C1 segment of cervical spinal cord (tissue), 14 donors: ENCODE measurements around the gene PTPN23.

Experiments
- DNase-seq, 14 donors: peaks; one replicate each; lab custom pipeline; 2025; lab: John Stamatoyannopoulos, UW

PTPN23 gene

GRCh38 chr3:47370887-47371697, 9.7 kb upstream of the PTPN23 start:
- DNase-seq, result peak in 1 of 14 donors; percentile 4

GRCh38 chr3:47374587-47374986, 6.2 kb upstream of the PTPN23 start:
- no peak for DNase-seq

- DNase-seq, result no peak
These were observed 4.4 kb upstream of the PTPN23 start for GRCh38 chr3:47376393-47376792.

GRCh38 chr3:47377186-47377585, 3.6 kb upstream of the PTPN23 start:
- DNase-seq, result no peak

GRCh38 chr3:47378869-47379268, 2.0 kb upstream of the PTPN23 start:
- DNase-seq, result no peak

GRCh38 chr3:47379411-47379899, 1.4 kb upstream of the PTPN23 start:
- DNase-seq, result no peak

- DNase-seq, result peak in 1 of 14 donors; percentile 36
These were observed 708 bp upstream of the PTPN23 start for GRCh38 chr3:47380026-47380600.

- DNase-seq, result peak in 10 of 14 donors; percentile 57 to 86 (median 76)
These were observed 716 bp downstream of the PTPN23 start for GRCh38 chr3:47381317-47382157.

GRCh38 chr3:47384425-47384824, 3.6 kb downstream of the PTPN23 start:
- no peak for DNase-seq

- no peak for DNase-seq
These were observed 4.2 kb downstream of the PTPN23 start for GRCh38 chr3:47385007-47385406.

GRCh38 chr3:47385796-47386195, 5.0 kb downstream of the PTPN23 start:
- no peak for DNase-seq

- DNase-seq, result no peak
These were observed 12.1 kb downstream of the PTPN23 start for GRCh38 chr3:47392933-47393332.

GRCh38 chr3:47394140-47394870, 13.5 kb downstream of the PTPN23 start:
- DNase-seq, result no peak

- peak in 1 of 14 donors; percentile 67 for DNase-seq
These were observed 14.1 kb downstream of the PTPN23 start for GRCh38 chr3:47394881-47395280.

- no peak for DNase-seq
These were observed 17.4 kb downstream of the PTPN23 start for GRCh38 chr3:47398228-47398627.

GRCh38 chr3:47399016-47399415, 18.2 kb downstream of the PTPN23 start:
- DNase-seq, result peak in 2 of 14 donors; percentile 6 to 15

- DNase-seq, result no peak
These were observed 18.9 kb downstream of the PTPN23 start for GRCh38 chr3:47399531-47400270.

- DNase-seq, result no peak
These were observed 23.6 kb downstream of the PTPN23 start for GRCh38 chr3:47404431-47404876.

GRCh38 chr3:47404955-47405790, 24.4 kb downstream of the PTPN23 start:
- DNase-seq, result peak in 12 of 14 donors; percentile 15 to 82 (median 66)
